GM18508 (cell line): Measurements from ENCODE around the gene HAVCR1.
"Not testable (repeated sequence)": the region's sequence is repeated elsewhere in the genome, so short reads cannot be mapped to it uniquely, and the experiment has no call there.

ENCODE experiments used
- ATAC-seq: cut with Tn5 transposase; IDR thresholded peaks from one replicate; pipeline ENCODE4 v1.9.1; 2021; ENCODE audit warnings: moderate number of reproducible peaks; ENCODE audit not compliant: insufficient read depth, unreplicated experiment

HAVCR1 gene

GRCh38 chr5:157014143-157014542, 44.8 kb downstream of the HAVCR1 start:
- ATAC-seq = not testable (repeated sequence)

GRCh38 chr5:157006262-157006661, 52.7 kb downstream of the HAVCR1 start:
- ATAC-seq = no peak

DNA sequence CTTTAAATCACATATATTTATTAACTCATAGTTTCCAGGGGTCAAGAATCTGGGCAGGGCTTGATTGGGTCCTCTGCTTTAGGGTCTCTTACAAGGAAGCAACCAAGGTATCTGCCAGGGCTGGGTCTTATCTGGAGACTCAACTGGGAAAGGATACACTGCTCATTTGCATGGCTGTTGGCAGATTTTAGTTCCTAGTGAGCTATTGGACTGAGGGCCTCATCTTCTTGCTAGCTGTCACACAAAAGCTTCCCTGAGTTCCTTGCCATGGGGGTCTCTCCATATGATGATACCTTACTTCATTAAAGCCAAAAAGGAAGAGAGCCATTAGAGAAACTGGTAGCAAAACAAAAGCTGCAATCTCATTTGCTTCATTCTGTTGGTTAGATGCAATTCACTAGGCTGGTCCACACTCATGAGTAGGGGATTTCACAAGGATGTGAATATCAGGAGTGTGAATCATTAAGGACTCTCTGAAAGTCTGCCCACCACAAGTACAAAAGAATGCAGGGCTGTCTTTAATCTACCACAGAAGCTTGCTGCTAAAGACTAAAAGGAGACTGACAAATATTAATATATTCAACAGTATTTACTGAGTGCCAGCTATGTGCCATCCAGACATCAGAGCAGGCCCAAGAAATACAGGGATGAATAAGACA, 53.9 kb downstream of the HAVCR1 start:
- ATAC-seq = no peak

- no peak for ATAC-seq
Observed at GRCh38 chr5:156991714-156992113, 67.2 kb downstream of the HAVCR1 start.

DNA sequence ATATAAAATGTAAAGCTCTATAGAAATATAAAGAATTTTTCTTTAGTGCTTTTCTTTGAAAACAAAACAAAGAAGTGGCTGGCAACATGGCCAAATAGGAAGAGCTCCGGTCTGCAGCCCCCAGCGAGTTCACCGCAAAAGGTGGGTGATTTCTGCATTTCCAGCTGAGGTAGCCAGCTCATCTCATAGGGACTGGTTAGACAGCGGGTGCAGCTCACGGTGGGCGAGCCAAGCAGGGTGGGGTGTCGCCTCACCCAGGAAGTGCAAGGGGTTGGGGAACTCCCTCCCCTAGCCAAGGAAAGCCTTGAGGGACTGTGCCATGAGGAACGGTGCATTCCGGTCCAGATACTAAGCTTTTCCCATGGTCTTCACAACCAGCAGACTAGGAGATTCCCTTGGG, 74.9 kb downstream of the HAVCR1 start:
- ATAC-seq = no peak

DNA sequence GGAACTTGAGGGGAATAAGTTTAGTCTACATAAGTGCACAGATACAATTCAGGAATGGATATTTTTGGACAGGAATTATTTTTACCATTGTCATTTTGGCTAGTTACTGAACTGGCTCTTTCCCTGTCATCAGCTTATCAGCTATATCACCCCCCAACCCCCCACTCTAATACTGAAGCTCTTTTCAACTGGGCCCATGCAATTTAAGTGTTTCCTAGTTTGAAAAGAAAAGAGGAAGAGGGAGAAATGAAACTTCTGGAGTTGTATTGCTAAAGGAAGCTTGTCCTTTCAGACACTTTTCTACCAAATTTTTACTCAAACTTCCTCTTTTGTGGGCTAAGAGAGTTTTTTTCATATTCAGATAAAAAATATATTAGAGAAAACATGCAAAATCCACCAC, 77.4 kb downstream of the HAVCR1 start:
- ATAC-seq = no peak
